ENCODE data around the gene MPI.
"Not testable (repeated sequence)": the region's sequence is repeated elsewhere in the genome, so short reads cannot be mapped to it uniquely, and the experiment has no call there.

The MPI gene

GRCh38 chr15:74864296-74864695 lies 25.5 kb upstream of the MPI start:
- no peak for DNase-seq

GRCh38 chr15:74865316-74865715 lies 24.5 kb upstream of the MPI start:
- no peak for DNase-seq

GRCh38 chr15:74866090-74866489 lies 23.8 kb upstream of the MPI start:
- DNase-seq, result no peak

GRCh38 chr15:74867466-74868038 lies 22.3 kb upstream of the MPI start:
- DNase-seq, result no peak

GRCh38 chr15:74868059-74868458 lies 21.8 kb upstream of the MPI start:
- DNase-seq, result no peak

GRCh38 chr15:74869372-74869725 lies 20.5 kb upstream of the MPI start:
- DNase-seq, result no peak

- DNase-seq, result no peak
Observed at GRCh38 chr15:74869726-74870407, 20.0 kb upstream of the MPI start.

GRCh38 chr15:74870436-74871215 lies 19.2 kb upstream of the MPI start:
- no peak for DNase-seq

DNA sequence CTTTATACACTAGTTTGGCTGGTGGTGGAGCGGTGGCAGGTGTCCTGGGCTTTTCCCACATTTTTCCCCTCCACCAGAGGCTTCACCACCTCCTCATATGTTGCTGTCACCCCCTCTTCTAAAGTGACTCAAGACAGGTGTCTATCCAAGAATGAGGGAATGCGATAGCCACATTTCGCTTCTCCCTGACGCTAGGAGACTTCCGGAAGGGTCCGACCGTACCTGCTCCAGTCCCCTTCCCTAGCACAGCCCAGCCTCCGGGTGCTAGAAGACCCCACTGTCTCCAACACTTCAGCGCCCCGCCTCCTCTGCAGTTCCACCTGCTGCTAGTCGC lies 17.2 kb upstream of the MPI start:
- no peak for DNase-seq

GRCh38 chr15:74873036-74873755 lies 16.6 kb upstream of the MPI start, which contains the start of gene SCAMP2:
Gene SCAMP2, minus strand, starts transcription at chr15:74873365. Its CDS starts 110 bp downstream, at chr15:74873255.
- peak; percentile 98 for DNase-seq

DNA sequence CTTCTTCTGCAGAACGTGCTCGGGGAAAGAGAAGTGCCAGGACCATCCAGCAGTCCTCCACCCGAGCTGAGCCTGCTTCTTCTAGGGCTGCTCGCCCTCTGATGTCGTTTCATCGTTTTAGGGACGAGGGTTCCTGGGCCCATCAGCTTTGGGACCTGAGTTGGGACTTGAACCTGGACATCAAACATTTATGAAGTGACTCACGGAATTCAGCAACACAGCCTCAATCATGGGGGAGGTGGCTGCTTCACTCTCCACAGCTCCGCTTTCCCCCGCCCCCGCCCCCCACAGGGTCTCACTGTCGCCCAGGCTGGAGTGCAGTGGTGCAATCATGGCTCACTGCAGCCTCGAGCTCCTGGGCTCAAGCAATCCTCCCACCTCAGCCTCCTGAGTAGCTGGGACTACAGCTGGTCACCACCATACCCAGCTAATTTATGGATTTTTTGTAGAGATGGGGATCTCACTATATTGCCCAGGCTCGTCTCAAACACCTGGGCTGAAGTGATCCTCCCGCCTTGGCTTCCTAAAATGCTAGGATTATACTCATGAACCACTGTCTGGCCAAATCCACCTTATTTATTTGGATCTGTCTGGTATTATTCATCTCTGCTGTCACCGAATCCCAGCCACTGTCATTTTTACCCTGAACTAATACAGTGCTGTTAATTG lies 16.0 kb upstream of the MPI start:
- peak; percentile 55 for DNase-seq

DNA sequence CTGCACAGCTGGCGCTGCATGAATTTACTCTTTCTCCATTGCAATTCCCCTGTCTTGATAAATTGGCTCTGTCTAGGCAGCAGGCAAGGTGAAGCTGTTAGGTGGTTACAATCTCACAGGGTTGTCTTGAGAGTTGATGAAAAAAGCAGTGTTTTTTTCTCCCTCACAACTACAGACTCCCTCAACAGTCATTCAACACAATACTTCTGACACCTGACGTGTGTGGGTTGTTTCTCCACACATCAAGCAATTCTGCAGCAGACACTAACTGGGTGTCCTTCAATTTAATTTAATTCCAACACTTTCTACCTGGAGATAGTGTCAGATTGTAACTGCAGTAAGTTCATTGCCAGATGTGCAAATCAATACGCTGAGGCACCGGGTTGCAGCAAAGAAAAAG lies 11.6 kb upstream of the MPI start:
- DNase-seq, result no peak

DNA sequence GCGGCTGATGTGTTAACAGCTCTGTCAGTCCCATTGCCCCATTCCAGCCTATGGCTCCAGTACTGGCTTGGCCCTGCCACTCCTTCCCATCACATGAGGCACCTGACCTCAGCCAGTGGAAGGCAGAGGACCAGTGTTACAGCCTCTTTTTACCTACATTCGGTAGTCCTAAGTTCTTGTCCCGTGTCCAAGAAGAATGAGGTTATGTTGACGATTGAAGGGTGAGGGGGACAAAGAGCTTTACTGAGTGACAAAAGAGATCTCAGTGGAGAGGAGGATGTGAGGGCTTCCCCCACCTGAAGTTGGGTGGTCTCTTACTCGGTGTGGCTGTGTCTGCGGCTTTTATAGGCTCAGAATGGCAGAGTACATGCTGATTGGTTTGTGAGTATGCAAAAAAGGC lies 7.3 kb upstream of the MPI start:
- no peak for DNase-seq

- no peak for DNase-seq
Observed at GRCh38 chr15:74884428-74885223, 5.2 kb upstream of the MPI start.

GRCh38 chr15:74885461-74885860 lies 4.4 kb upstream of the MPI start:
- DNase-seq, result no peak

DNA sequence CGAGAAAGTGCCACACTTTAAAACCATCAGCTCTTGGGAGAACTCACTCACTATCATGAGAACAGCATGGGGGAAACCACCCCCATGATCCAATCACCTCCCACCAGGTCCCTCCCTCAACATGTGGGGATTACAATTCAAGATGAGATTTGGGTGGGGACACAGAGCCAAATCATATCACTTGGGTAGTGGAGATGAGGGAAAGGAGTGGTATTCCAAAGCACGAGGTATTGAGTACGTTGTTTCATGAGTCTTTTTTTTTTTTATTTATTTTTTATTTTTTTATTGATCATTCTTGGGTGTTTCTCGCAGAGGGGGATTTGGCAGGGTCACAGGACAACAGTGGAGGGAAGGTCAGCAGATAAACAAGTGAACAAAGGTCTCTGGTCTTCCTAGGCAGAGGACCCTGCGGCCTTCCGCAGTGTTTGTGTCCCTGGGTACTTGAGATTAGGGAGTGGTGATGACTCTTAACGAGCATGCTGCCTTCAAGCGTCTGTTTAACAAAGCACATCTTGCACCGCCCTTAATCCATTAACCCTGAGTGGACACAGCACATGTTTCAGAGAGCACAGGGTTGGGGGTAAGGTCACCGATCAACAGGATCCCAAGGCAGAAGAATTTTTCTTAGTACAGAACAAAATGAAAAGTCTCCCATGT lies 2.2 kb upstream of the MPI start:
- not testable (repeated sequence) for DNase-seq

GRCh38 chr15:74888716-74889115 lies 1.1 kb upstream of the MPI start:
- DNase-seq, result peak; percentile 25

- peak; percentile 38 for DNase-seq
Observed at GRCh38 chr15:74889390-74889882, 406 bp upstream of the MPI start.

DNA sequence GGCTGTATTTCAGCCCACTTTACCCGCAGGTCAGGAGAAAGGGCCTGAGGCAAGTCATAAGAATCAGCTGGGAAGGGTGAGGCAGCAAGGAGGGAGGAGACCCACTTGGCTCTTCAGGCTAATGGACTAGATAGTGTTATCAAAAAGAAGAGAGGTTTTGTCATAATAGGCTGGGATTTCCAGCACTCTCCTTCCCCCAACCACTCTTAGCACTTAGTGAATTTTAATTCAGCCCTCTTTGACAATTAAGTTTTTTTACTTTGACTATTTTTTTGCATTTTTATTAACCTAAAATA lies 771 bp downstream of the MPI start:
- no peak for DNase-seq

DNA sequence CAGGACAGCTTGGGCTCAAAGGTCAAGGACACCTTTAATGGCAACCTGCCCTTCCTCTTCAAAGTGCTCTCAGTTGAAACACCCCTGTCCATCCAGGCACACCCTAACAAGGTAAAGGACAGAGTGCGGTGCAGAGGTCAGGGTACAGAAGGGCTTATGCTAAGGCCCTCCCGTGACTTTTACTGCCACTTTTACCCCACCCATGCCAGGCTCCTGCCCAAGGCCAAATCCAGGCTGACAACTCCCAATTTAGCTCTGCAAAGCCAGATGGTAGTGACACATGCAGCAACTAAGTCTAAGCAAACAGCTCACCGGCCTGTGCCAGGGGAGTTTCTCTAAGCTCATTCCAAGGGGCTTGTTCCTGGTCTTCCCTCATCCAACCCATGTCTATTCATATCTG lies 1.6 kb downstream of the MPI start:
- DNase-seq, result no peak

- DNase-seq, result no peak
Observed at GRCh38 chr15:74892313-74892712, 2.5 kb downstream of the MPI start.

DNA sequence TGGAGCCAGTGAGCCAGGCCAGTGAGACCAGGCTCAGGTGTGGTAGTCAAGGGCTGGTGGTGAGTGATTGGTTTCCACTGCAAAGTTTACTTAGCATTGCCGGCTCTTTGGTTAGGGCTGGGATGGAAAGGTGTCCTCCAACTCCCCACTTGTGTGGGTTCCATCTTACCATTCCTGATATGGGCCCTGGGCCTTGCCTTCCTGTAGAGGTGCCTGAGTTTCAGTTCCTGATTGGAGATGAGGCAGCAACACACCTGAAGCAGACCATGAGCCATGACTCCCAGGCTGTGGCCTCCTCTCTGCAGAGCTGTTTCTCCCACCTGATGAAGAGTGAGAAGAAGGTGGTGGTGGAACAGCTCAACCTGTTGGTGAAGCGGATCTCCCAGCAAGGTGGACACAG lies 3.1 kb downstream of the MPI start:
- no peak for DNase-seq
